CD4-positive, alpha-beta T cell treated with Interleukin-2 at 100 ng/mL for 4 hours (primary cell): ENCODE measurements around the gene POLR1A.

Source experiments
- DNase-seq: peaks from one replicate; pipeline ENCODE4 v3.0.0-alpha.2; 2020; ENCODE audit warnings: low spot score

POLR1A gene

DNA sequence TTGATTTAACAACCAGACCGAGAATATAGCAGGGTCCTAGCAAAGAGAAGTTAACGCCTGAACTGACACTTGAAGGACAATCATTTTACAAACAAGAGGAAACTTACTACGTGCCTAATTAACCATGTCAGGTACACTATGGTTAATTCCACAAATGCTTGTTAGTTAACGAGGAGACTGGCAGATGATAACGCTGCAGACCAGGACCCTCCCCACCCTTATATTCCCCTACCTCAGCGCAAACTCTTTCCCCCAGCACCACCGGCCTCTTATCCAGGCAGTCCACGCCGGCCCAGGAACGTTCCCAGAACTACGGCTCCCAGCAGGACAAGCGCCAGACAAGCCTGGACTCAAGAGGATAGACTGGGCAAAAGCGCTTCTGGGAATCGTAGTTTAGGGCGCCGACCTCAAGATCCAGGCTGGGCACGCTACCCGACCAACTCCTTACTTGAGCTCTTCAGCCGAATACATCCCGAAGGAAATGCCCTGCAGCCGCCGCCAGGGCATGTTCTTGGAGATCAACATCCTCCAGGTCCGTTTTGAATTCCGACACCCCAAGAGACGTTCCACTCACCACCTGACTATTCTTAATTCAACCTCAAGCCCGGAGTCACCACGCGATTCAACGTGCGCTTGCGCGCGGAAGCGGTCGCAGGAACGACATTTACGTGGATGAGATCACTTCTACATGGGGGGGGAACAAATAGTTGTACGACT is at the start of gene POLR1A:
POLR1A (minus strand) TSS at position 635 of the 717 bp plus-strand sequence; CDS start at position 525, 110 bp downstream.
- DNase-seq: peak; percentile 86

DNA sequence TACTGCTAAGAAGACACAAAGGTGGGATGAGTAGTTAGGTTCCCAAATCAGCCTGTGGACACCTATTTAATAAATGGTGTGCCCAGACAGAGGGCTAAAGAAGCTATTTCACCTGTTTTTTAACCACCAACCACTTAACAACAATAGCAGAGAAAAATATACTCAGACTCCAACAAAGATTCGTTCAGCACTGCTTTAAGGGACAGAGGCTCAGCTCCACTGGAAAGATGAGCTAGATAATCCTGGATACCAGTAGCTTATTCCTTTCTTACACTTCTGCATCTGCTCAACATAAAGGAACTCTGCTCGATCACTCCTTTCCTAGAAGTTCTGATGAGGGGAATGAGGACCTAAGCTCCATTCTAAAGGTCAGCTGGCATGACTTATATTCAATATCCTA is 44.8 kb upstream of the POLR1A start:
- DNase-seq: no peak

DNA sequence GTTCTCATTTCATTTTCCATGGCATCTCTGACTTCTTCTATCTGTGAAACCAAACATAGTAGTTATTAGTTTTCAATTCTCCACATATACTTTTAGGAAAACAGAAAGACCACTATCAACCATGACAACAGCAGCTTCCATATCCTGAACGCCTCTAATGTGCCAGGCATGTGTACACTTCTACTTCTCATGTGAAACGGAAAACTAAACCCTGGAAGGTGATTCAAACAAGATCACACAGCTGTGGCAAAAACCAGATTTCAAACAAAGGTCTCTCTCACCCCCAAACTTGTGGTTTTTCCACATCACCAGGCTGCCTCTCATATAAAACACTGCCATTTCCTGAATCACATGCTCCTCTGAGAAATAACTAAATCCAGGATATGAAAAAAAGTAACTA is 42.1 kb upstream of the POLR1A start:
- no peak for DNase-seq

DNA sequence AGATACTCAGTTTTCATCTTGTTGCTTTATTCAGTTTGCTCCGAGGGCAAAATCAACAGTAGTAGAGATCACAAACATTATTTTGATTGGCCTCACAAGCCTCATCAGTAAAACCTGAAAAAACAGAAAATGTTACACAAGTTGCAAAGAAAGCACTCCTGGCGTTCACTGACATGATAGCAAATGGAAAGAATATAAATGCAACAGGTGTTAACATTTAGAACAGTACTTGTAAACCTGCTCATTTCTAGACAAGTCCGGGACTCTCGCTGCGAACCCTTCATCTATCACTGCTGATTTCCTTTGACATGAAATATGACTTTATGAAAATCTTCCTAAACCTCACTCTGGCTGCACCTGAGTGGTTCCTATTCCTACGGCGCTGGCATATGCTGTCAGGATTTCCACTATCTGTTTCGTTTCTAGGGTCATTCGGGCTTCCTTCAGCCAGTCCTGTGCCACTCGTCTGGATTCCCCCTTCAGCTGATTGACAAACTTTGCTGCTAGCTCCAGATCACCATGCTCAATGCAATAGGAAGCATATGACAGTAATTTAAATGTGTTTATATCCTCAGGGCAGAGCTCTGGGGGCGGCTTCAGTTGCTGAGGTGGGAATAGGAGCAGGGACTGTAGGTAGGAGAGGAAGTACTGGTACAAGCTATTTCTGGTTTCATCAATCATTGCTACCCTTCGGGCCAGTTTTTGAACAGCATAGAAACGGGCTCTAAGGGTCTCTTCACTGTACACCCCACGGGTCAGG is 38.4 kb upstream of the POLR1A start:
- no peak for DNase-seq

DNA sequence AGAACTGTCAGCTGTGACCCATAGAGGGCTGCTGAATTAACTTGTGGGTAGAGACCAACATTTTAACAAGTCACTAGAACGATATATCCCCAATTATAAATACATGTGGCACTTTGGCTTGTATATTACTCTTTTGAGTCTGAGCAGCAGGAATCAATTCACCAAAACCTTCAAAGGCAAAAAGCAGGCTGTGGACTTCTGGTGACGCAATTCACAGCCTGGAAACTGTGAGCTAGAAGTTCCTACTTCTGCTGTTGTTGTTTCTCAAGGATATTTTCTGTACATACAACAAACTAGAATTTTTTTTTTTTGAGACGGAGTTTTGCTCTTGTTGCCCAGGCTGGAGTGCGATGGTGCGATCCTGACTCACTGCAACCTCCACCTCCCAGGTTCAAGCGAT is 37.6 kb upstream of the POLR1A start:
- no peak for DNase-seq

DNA sequence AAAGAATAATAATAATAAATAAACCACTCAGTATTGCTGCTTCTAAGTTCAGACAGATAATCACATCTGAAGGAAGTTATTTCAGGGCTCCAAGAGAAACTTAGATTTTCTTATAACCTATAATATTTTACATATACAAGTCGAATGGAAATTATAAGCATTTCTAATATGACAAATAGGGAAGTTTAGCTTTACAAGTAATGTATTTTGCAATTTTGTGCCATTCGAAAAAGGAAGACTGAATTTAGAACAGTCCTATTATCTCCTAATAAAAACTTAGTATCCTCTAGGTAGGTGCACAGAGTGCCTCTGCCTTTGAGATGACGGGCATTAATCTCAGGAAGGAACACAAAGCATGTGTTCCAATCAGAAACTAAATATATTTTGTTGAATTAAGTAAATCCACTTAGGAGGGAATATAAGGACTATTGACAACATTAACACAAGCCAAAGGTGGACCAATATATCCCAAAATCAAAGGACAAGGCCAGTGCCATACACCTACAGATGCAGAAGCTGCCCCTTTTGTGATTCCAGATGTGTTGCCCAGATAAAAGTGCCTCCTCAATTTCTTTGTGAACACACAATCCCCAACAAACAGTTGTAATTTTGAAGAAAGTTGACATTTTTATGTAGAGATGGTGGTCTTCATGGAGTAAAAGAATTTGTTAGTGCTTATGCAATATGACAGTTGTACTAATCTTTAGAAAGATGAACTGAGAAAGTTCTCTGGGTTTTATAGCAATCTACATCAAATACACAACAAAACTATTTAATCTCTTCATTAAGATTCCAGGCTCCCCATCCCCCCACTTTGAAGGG is 37.0 kb upstream of the POLR1A start:
- no peak for DNase-seq

DNA sequence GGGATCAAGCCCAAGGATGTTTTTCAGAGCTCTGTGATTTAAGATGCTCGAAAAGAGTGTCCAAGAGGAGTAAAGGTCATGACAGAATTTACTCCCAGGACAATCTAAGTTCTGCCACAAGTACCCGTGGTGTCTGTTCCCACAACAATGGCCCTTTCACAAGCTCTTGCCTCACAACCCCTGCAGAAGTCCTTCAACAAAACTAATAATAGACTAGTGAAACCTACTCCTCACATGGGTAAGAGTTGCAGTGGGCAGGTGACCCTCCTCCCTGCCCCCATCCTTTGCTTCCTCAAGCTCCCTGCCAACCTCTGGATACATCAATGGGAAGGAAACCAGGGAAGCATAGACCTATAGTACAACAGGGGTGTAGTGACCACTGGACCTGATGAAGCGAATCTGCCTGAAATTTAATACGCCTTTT is 35.3 kb upstream of the POLR1A start:
- no peak for DNase-seq

DNA sequence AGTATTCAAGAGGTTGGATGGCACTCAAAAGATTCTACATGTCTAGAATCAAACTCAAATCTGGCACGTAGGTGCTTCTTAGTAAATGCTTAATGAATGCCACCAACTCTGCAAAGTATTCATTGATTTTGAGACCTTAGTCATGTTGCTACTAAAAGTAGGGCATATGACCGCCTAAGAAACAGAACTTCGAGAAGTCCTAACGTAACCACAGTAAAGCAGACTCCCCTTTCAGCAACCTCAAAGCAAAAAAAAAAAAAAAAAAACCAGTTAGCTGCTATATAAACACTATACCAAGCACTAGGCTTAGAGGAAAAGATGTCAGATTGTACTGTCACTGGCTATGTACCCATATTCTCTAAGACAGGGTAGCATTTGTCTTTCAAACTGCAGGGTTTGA is 34.3 kb upstream of the POLR1A start:
- peak; percentile 18 for DNase-seq

DNA sequence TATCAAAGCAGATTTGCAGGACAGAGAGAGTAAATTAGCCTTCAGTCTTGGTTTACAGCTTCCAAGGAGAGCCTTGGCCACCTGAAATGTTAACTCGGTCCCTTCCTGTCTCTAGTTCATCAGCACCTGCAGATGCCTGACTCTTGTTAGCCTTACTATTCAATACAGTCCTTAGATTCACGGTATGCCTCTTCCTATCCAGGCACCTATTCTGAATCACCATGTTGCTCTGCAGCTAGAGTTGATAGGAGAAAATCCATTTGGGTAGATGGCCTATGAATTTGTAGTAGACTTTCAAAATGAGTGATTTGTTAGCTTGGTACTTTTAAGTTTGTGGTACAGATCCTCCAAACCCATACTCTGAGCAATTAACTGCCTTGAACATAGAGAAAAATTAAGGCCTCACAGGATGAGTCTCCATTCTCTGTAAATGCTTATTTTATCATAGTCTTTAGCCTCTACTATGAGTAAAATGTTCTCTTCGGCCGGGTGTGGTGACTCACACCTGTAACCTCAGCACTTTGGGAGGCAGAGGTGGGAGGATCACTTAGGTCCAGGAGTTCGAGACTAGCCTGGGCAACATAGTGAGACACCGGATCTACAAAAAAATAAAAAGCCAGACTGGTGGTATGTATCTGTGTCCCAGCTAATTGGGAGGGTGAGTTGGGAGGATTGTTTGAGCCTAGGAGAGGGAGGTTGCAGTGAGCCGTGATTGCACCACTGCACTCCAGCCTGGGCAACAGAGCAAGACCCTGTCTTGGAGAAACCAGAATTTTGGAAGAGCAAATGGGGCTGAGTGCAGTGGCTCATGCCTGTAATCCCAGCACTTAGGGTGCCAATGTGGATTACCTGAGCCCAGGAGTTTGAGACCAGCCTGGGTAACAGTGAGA is 33.3 kb upstream of the POLR1A start:
- no peak for DNase-seq

DNA sequence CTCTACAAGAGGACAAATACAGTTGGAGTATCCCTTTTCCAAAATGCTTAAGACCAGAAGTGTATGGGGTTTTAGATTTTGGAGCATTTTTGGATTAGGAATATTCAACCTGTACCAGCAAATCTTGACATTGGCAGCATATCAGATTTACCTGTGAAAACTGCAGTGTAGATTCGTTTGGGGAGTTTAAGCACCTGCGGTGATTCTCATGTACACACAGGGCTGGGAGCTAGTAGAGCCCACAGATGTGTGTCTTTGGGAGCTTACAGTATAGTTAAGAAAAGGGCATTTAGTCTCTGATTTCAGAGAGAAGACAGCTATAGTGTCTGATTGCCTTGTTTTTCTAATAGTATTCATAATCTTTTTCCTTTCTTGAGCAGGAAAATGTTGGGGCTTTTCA is 30.5 kb upstream of the POLR1A start:
- no peak for DNase-seq

DNA sequence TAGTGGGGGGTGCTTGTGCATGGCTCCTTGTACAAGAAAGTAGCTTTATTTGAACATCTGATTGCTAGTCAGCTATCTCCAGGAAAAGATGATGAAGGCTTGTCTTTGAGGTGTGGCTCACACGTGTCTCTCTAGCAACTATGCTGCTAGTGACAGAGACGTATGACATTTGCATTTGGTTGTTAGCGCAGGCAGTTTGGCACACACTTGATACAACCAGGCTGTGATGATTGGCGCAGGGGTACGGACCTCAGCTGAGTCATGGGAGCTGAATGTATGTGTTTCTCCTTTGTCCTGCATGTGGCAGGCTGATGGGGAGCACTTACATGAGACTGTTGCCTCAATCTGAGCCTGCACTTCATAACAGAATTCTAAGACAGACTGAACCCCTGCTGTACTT is 30.0 kb upstream of the POLR1A start:
- DNase-seq: no peak

DNA sequence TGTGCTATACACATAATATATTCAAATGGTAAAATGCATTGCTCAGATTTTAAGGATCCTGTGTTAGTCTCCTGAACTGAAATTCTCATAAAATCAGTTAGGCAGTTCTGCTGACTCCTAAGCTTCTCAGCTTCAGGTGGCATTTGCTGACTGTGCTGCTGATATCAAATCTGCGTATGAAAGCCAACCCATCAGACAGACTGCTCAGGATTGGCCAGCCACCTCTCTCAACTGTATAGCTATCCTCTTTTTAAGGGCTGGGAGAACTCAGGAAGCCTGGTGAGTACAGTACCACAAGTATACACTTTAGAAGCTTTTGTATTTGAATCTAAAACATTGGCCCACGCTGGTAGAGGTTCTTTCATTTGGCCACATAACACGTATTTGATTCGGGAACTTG is 29.0 kb upstream of the POLR1A start:
- no peak for DNase-seq

DNA sequence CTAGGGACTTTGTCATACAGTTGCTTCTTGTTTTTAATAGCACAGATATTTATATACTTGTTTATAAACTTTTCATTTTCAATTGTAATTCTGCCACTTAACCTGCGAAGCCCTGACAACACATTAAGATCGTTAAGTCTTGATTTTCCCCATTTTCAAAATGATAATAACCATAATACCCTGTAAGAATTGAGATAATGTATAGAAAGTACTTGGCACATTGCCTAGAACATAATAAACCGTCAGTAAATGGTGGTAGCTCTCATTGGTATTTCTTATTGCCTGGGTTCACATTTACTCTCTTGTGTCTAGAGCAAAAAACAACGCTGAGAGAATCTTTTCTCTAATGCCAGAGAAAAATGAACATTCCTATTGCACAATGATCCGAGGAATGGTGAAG is 19.0 kb upstream of the POLR1A start:
- DNase-seq: no peak

DNA sequence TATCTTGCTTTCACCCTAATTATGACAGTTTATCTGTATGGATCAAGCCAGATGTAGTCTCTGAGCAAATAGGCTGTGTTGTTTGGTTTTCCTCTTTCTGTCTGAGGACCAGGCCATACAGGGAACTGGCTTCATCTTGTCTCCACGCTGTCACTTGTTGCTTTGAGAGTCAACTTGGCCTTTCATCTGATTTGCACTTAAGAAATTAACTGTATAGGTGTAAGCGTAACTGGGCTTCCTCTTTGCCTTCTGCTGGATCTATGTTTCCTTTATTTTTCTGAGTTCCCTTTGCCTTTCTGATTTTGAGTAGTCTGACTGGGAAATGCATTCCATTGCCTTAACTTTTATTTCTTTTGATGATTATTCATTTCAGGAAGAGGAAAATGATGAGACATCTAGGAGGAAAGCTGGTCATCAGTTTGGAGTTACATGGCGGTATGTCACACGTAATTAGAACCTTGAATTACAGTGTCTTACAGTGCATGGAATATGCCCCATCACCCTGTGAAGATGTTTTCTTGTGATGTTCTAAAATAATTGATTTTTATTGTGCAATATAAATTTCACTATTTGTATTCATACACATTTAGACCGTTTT is 17.7 kb upstream of the POLR1A start:
- DNase-seq: no peak

DNA sequence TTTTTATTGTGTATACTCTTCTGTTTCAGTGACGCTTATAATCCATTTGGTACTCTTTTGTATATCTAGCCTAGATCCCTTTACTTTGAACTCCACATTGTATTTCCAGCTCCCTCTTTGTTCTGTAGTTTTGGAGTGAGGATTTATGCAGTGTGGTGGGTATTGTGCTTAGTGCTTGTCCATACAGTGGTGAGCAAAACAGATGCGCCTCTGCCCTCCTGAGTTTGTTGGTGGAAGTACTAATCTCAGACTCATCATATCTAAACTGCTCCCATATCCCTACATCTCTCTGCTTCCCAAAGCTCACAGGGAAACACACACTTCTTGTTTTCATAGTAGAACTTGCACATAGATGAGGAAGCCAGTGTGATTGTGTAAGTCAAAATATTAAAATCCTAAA is 12.4 kb upstream of the POLR1A start:
- DNase-seq: no peak

DNA sequence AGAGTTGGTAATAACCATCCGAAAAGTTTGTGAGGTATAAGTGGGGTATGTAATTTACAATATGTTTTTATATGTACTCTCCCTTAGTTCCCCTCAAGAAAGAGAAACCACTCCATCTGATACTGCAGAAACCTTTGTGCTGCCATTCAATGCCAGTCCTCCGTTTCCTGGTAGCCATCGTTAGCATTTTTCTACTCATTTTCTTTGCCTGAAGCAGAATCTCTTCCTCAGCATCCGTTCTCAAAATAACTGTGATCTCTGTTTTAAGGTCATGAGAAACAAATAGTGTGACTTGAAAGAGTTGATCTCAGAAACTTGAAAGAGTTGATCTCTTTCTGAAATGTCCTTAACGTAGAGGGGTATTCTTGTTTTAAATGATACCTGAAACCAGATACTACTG is 1.3 kb upstream of the POLR1A start:
- DNase-seq: no peak

DNA sequence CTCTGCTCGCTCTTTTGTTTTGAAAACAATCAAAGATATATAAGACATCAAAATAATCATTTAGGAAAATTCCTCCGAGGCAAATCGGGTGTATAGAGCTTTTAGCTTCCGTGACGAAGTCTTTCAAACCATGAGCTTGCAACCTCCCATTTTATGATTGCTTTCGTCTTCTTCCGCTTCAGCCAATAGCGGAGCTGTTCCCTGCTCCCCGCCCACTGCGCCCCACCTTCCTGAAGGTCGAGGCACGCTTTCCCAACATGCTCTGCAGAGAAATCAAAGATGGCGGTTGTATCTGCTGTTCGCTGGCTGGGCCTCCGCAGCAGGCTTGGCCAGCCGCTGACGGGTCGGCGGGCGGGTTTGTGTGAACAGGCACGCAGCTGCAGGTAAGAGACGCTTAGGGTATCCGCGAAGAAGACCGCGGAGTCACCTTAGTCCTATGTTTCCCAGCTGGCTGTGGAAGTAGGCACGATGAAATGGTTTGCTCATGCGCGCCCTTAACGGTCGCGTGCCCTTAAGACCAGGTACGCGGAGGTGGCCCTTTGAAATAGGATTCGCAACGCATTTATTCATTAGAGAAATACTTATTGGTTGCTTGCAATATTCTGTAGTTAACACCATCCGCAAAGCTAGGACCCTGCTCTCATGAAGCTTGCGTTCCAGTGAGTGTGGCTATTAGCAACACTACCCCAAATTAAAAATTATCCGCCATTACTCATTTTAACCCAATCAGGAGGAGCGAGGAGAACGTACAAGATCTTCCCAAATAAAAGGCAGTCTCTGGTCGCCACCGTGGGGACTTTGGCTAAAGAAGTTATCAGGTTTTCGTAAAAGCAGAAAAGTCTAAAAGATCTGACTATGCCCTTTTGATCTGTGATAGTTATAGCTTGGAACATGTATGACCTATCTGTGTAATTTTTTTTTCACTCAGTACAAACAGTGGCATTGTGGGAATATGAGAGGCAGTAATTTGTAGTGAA is 571 bp upstream of the POLR1A start, which contains the start of gene PTCD3:
PTCD3 (plus strand) TSS at position 267 of the 977 bp plus-strand sequence; CDS start at position 280, 13 bp downstream.
- peak; percentile 92 for DNase-seq

DNA sequence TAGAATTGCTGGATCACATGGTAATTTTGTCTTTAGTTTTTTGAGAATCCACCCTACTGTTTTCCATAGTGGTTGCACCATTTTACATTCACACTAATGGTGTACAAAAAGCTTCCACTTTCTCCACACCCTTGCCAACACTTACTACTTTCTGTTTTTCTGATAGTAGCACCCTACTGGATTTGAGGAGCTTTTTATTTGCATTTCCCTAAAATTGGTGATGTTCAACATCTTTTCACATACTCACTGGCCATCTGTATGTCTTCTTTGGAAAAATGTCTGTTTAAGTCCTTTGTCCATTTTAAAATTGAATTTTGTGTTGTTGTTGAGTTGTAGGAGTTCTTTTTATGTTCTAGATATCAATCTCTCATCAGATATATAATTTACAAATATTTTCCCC is 3.5 kb downstream of the POLR1A start:
- no peak for DNase-seq

DNA sequence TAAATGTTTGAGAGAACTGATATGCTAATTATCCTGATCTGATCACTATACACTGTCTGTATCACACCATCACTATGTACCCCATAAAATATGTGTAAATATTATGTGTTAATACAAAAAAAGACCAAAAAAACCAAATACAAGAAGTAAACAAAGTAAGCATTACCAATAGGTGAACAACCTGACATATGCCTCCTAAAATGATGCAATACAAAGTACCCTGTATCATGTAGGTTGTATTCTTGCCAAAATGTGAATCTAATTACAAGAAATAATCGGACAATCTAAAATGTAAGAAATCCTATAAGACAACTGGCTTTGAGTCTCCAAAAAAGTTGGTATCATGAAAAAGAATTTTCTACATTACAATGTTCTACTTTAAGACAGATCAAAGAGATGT is 7.8 kb downstream of the POLR1A start:
- no peak for DNase-seq
